NCI-H2196 treated with DMSO at 0.1 percent for 48 hours (cell line): ENCODE results near the gene REPIN1.

ENCODE experiments used
- DNase-seq: peaks from one replicate; lab custom pipeline; 2025; ENCODE audit not compliant: unreplicated experiment; lab: John Stamatoyannopoulos, UW

The REPIN1 gene

GRCh38 chr7:150420987-150421674 is 52.5 kb downstream of the REPIN1 start:
- no peak for DNase-seq

DNA sequence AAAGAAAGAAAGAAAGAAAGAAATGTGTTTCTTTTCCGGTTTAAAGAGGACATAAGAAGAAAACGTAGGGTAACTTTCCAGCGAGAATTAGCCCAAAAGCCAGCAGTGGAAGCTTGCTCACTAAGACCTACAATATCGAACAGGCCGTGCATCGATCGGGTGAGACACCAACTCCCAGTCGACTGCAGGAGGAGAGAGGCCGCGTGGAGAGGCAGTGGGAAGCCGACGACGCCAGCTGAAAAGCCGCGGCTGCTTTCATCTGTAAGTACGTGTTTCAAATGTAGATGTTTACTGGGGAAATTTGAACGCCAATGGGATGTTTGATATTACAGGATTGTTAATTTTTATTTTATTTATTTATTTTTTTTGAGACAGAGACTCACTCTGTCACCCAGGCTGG is 53.2 kb downstream of the REPIN1 start:
- DNase-seq, result no peak
